HepG2 (cell line): ENCODE data around the gene DPH7. TPM values are rescaled to one million over a fixed set of nuclear protein-coding genes. Genes with fewer than 3 reads are reported as not detected.

Experiments used
- ATAC-seq: fragments of 200-7000 bp; cut with Tn5 transposase; 3 replicates; pipeline ENCODE4 v1.9.1; 2020; ENCODE audit warnings: mild to moderate bottlenecking, moderate library complexity
- BruUV-seq: library from RNA; stranded (reverse); fragments of 400-500 nt; replicated peaks from 2 replicates; lab custom pipeline; 2021; lab: Mats Ljungman, UMichigan
- CTCF ChIA-PET: fragments of 300-600 bp; formaldehyde crosslinking; extraction: SDS; loops from one replicate; lab custom pipeline; 2021; ENCODE audit warnings: low total read pairs, inconsistent platforms, low intra/inter-chr PET ratio; lab: Yijun Ruan, JAX
- POLR2A ChIA-PET: fragments of 350-600 bp; sonication (Branson Sonifier 250); formaldehyde crosslinking; loops from one replicate; lab custom pipeline; 2020; ENCODE audit warnings: antibody characterized with exemption, inconsistent platforms; lab: Yijun Ruan, JAX
- DNase-seq: peaks from one replicate; pipeline ENCODE4 v3.0.0-alpha.2; 2015; ENCODE audit warnings: low spot score
- FAIRE-seq: peaks from 3 replicates; lab custom pipeline; 2011; peaks lifted over from hg19 to GRCh38; lab: Jason Lieb, UNC
- H2AFZ ChIP-seq: one replicate; pipeline ENCODE4 v1.6.1; 2011; ENCODE audit warnings: low read length, inconsistent platforms
- H3K27ac ChIP-seq: fragments of 300-600 bp; 3 replicates; pipeline ENCODE4 v1.8.0; 2011; ENCODE audit warnings: mixed run types, mild to moderate bottlenecking, mixed read lengths, low read length, inconsistent platforms; ENCODE audit not compliant: insufficient read depth; ENCODE audit errors: extremely low read length
- H3K27me3 ChIP-seq, 2 experiments: fragments of 200-600 bp in 1 of 2; 2 replicates in 1 of 2; 3 replicates in 1 of 2; pipeline versions ENCODE4 v1.6.0 to v1.8.0; 2011; ENCODE audit warnings: low read length in 2 of 2, mild to moderate bottlenecking in 2 of 2, moderate library complexity in 2 of 2, inconsistent platforms in 1 of 2; ENCODE audit not compliant: insufficient read depth in 2 of 2, control insufficient read depth in 1 of 2
- H3K36me3 ChIP-seq, 2 experiments: fragments of 200-600 bp in 1 of 2; replicated peaks in 1 of 2; 2 replicates in 1 of 2; 3 replicates in 1 of 2; pipeline versions ENCODE4 v1.5.1 to v1.8.0; 2011; ENCODE audit warnings: low read length in 2 of 2, inconsistent platforms in 1 of 2; ENCODE audit not compliant: insufficient read depth in 2 of 2, control insufficient read depth in 1 of 2
- H3K4me1 ChIP-seq: 2 replicates; pipeline ENCODE4 v1.5.1; 2012; ENCODE audit warnings: low read length, inconsistent platforms; ENCODE audit not compliant: insufficient read depth
- H3K4me2 ChIP-seq: 2 replicates; pipeline ENCODE4 v1.6.0; 2011; ENCODE audit warnings: low read depth, low read length, inconsistent platforms
- H3K4me3 ChIP-seq, 3 experiments: fragments of 200-600 bp in 1 of 3; sonication (generic), shearing (Covaris generic) in 1 of 3; replicated peaks in 1 of 3; 2 replicates each; pipeline ENCODE4 v1.5.1; 2011 to 2016; ENCODE audit warnings: low read length in 3 of 3, inconsistent platforms in 2 of 3, low read depth in 2 of 3, mild to moderate bottlenecking in 2 of 3, control low read depth in 1 of 3, mixed read lengths in 1 of 3; ENCODE audit not compliant: insufficient read depth in 1 of 3
- H3K79me2 ChIP-seq: one replicate; pipeline ENCODE4 v1.6.1; 2011; ENCODE audit warnings: low read length, inconsistent platforms; ENCODE audit not compliant: insufficient read depth
- H3K9ac ChIP-seq: 2 replicates; pipeline ENCODE4 v1.6.0; 2011; ENCODE audit warnings: mild to moderate bottlenecking, low read depth, low read length, inconsistent platforms; ENCODE audit not compliant: insufficient read depth
- H3K9me3 ChIP-seq: 2 replicates; pipeline ENCODE4 v1.5.1; 2012; ENCODE audit warnings: mild to moderate bottlenecking, low read length
- H4K20me1 ChIP-seq: 2 replicates; pipeline ENCODE4 v1.6.0; 2011; ENCODE audit warnings: inconsistent platforms, mild to moderate bottlenecking, low read length, moderate library complexity; ENCODE audit not compliant: insufficient read depth
- AGO1 ChIP-seq: fragments of 200-400 bp; formaldehyde crosslinking; IDR thresholded peaks from 2 replicates; pipeline ENCODE4 v1.6.1; 2017; ENCODE audit warnings: mild to moderate bottlenecking, low read depth, low read length, moderate library complexity; ENCODE audit not compliant: poor library complexity, severe bottlenecking
- AGO2 ChIP-seq: fragments of 200-400 bp; formaldehyde crosslinking; optimal IDR thresholded peaks from 2 replicates; pipeline ENCODE3; 2017; ENCODE audit warnings: mild to moderate bottlenecking, low read depth, low read length, moderate library complexity
- CTCF ChIP-seq: sonication (generic); formaldehyde crosslinking; IDR thresholded peaks from 2 replicates; pipeline ENCODE4 v1.5.0; 2020; ENCODE audit warnings: mild to moderate bottlenecking, missing genetic modification reagents, moderate library complexity
- DMTF1 ChIP-seq: sonication (generic); formaldehyde crosslinking; IDR thresholded peaks from 2 replicates; pipeline ENCODE4 v1.4.0; 2020; ENCODE audit warnings: mild to moderate bottlenecking, missing genetic modification reagents
- HDAC1 ChIP-seq: sonication (generic); formaldehyde crosslinking; IDR thresholded peaks from 2 replicates; pipeline ENCODE4 v1.5.1; 2020; ENCODE audit warnings: mild to moderate bottlenecking, missing genetic modification reagents
- RAD21 ChIP-seq: fragments of 450-650 bp; formaldehyde crosslinking; IDR thresholded peaks from 2 replicates; pipeline ENCODE4 v1.5.0; 2020; ENCODE audit warnings: mild to moderate bottlenecking
- RBFOX2 ChIP-seq: fragments of 200-400 bp; formaldehyde crosslinking; IDR thresholded peaks from 2 replicates; pipeline ENCODE4 v1.6.1; 2017; ENCODE audit warnings: low read depth, mild to moderate bottlenecking, low read length
- ZBTB33 ChIP-seq: sonication (generic); formaldehyde crosslinking; IDR thresholded peaks from 2 replicates; pipeline ENCODE4 v1.4.0; 2020; ENCODE audit warnings: missing genetic modification reagents
- ZBTB8A ChIP-seq: sonication (generic); formaldehyde crosslinking; IDR thresholded peaks from 2 replicates; pipeline ENCODE4 v1.4.0; 2020; ENCODE audit warnings: mild to moderate bottlenecking, low read depth, missing genetic modification reagents, borderline replicate concordance
- ZNF484 ChIP-seq: sonication (generic); formaldehyde crosslinking; IDR thresholded peaks from 2 replicates; pipeline ENCODE4 v1.5.1; 2020; ENCODE audit warnings: mild to moderate bottlenecking, low read depth, missing genetic modification reagents, borderline replicate concordance
- ZNF549 ChIP-seq: sonication (generic); formaldehyde crosslinking; IDR thresholded peaks from 2 replicates; pipeline ENCODE4 v1.5.0; 2020; ENCODE audit warnings: missing genetic modification reagents
- ZNF639 ChIP-seq: conservative IDR thresholded peaks from 2 replicates; pipeline ENCODE4 v1.6.1; 2018; ENCODE audit warnings: missing genetic modification reagents
- ZNF678 ChIP-seq: sonication (generic); formaldehyde crosslinking; IDR thresholded peaks from 2 replicates; pipeline ENCODE4 v1.4.0; 2020; ENCODE audit warnings: mild to moderate bottlenecking, missing genetic modification reagents
- WGBS: methylation state at CpG from one replicate; pipeline ENCODE4 v1.1.6; 2017; ENCODE audit warnings: low lambda C conversion rate; 5-methylcytosine and 5-hydroxymethylcytosine counted together
- in situ Hi-C: cut with HindIII; loops from 2 replicates; pipeline ENCODE4 v1.10.0; 2017; ENCODE audit warnings: low pct_unique_long_range_greater_than_20kb; ENCODE audit not compliant: extremely low pct_ligation_motif_present
- intact Hi-C: fragments of 100-400 bp; cut with micrococcal nuclease; formaldehyde crosslinking; loops from one replicate; pipeline ENCODE4 v1.10.0; 2022; ENCODE audit not compliant: unreplicated experiment
- polyA plus RNA-seq, 8 experiments: library from polyadenylated mRNA; depleted of rRNA in 3 of 8; stranded (reverse) in 7 of 8; unstranded in 1 of 8; fragments of >200 nt; fragmentation: Illumina TruSeq in 4 of 8; extraction: Trizol in 4 of 8; gene quantifications; 2 replicates each; pipeline versions ENCODE4 v1.2.1 to v1.2.3, GENCODE V29; 2011 to 2016; ENCODE audit warnings: low read depth in 4 of 8, missing spikeins in 1 of 8, mixed read lengths in 1 of 8; ENCODE audit not compliant: insufficient read depth in 1 of 8
- total RNA-seq, 5 experiments: library from RNA; depleted of rRNA; stranded (reverse); fragments of >200 nt; fragmentation: Illumina TruSeq; extraction: Trizol; gene quantifications; 2 replicates each; pipeline ENCODE4 v1.2.3, GENCODE V29; 2016; ENCODE audit warnings: low read depth in 1 of 5

The DPH7 gene
- total and polyA plus RNA-seq, 2 of the 13 experiments (the other 11 are each of a cell fraction or from before 2014, with no cell fraction given): 27.6 to 31.6 TPM

GRCh38 chr9:137615387-137615871 lies 36.7 kb upstream of the DPH7 start (continued):
- peak; percentile 51 for TF ChIP-seq AGO1
- TF ChIP-seq ZBTB8A (CRISPR knock-in tag): no peak

- Histone ChIP-seq H3K9me3 (no peaks in the 10 kb centered on the region), H3K36me3 (peaks cover 3 to 13% of the 10 kb centered on the region in 2 experiments; a peak in 4 of 5 replicates), H3K9ac (no peak overlapping the region), H3K79me2 (peaks cover 25% of the 10 kb centered on the region), H3K27ac (no peak overlapping the region), H3K4me2 (no peak overlapping the region), H3K4me3 (no peak overlapping the region), H3K27me3 (no peaks in the 10 kb centered on the region; a peak in 1 of 5 replicates), H3K4me1 (peaks cover 45% of the 10 kb centered on the region), H2AFZ (no peak overlapping the region), H4K20me1 (peaks cover 2% of the 10 kb centered on the region; the same call in 1 of the 2 replicates)
- WGBS: 98% methylated on average over 13 of the region's 25 CpGs
- BruUV-seq: no TSS peak
- no peak for TF ChIP-seq ZNF549 (CRISPR knock-in tag)
- no peak for TF ChIP-seq ZNF639 (CRISPR knock-in tag)
- no peak for TF ChIP-seq ZNF678 (CRISPR knock-in tag)
- peak; percentile 94 for TF ChIP-seq ZBTB33 (CRISPR knock-in tag)
- peak; percentile 75 for TF ChIP-seq RBFOX2
- TF ChIP-seq RAD21 (CRISPR knock-in tag): 0 out of 2 replicates have a peak, but pooled peaks have one; percentile 10
- TF ChIP-seq AGO2: peak; percentile 1
- TF ChIP-seq CTCF (CRISPR knock-in tag): peak; percentile 26; the same call in 1 of the 2 replicates
- TF ChIP-seq ZNF484 (CRISPR knock-in tag): peak; percentile 68; the same call in 1 of the 2 replicates
- no peak for TF ChIP-seq HDAC1 (CRISPR knock-in tag)
- TF ChIP-seq AGO1: peak; percentile 4
- no peak for TF ChIP-seq DMTF1 (CRISPR knock-in tag)
- DNase-seq: no peak
- in situ Hi-C loops (no loop called here), intact Hi-C loops (no loop called here)
- ChIA-PET CTCF (no interaction called here), POLR2A (no interaction called here)
- FAIRE-seq: no peak
- ATAC-seq: no peak
Observed at GRCh38 chr9:137614631-137615386, 36.1 kb upstream of the DPH7 start.
